GM21381 (cell line): ENCODE results near the gene SPAG8.

Experiments used
- ATAC-seq: cut with Tn5 transposase; IDR thresholded peaks from one replicate; pipeline ENCODE4 v1.9.1; 2021; ENCODE audit warnings: mild to moderate bottlenecking, moderate library complexity; ENCODE audit not compliant: unreplicated experiment

Gene SPAG8

GRCh38 chr9:35813434-35814105 is 1.5 kb upstream of the SPAG8 start:
- no peak for ATAC-seq

- no peak for ATAC-seq
These were observed 559 bp downstream of the SPAG8 start for GRCh38 chr9:35811381-35812024.

GRCh38 chr9:35810122-35810521 is 1.9 kb downstream of the SPAG8 start:
- ATAC-seq, result no peak

- ATAC-seq, result no peak
These were observed 3.6 kb downstream of the SPAG8 start for GRCh38 chr9:35808433-35808832.

- ATAC-seq, result no peak
These were observed 6.0 kb downstream of the SPAG8 start for GRCh38 chr9:35806101-35806500.

GRCh38 chr9:35801328-35802128 is 10.5 kb downstream of the SPAG8 start:
- no peak for ATAC-seq

- no peak for ATAC-seq
These were observed 11.5 kb downstream of the SPAG8 start for GRCh38 chr9:35800530-35800929.

GRCh38 chr9:35798658-35799374 is 13.2 kb downstream of the SPAG8 start:
- no peak for ATAC-seq

GRCh38 chr9:35797311-35798109 is 14.6 kb downstream of the SPAG8 start:
- peak; percentile 51 for ATAC-seq

- ATAC-seq, result no peak
These were observed 16.4 kb downstream of the SPAG8 start for GRCh38 chr9:35795695-35796094.

- ATAC-seq, result no peak
These were observed 18.6 kb downstream of the SPAG8 start for GRCh38 chr9:35793461-35793860.

- ATAC-seq, result no peak
These were observed 19.2 kb downstream of the SPAG8 start for GRCh38 chr9:35792826-35793225.

- no peak for ATAC-seq
These were observed 19.8 kb downstream of the SPAG8 start for GRCh38 chr9:35792024-35792813.

- no peak for ATAC-seq
These were observed 20.7 kb downstream of the SPAG8 start, which contains the start of gene NPR2 for GRCh38 chr9:35791297-35791921. NPR2 (plus strand) TSS chr9:35791591; CDS start chr9:35792409, 818 bp downstream.

GRCh38 chr9:35790385-35791296 is 21.4 kb downstream of the SPAG8 start:
- ATAC-seq, result no peak

- no peak for ATAC-seq
These were observed 22.1 kb downstream of the SPAG8 start for GRCh38 chr9:35790025-35790384.

GRCh38 chr9:35789541-35789940 is 22.5 kb downstream of the SPAG8 start:
- ATAC-seq, result no peak

- ATAC-seq, result no peak
These were observed 28.6 kb downstream of the SPAG8 start for GRCh38 chr9:35783418-35783817.
